NCI-H1930 (cell line): ENCODE measurements around the gene BTBD17.

Experiments
- DNase-seq, 2 experiments: peaks; one replicate each; lab custom pipeline; 2025; lab: John Stamatoyannopoulos, UW

BTBD17 gene

DNA sequence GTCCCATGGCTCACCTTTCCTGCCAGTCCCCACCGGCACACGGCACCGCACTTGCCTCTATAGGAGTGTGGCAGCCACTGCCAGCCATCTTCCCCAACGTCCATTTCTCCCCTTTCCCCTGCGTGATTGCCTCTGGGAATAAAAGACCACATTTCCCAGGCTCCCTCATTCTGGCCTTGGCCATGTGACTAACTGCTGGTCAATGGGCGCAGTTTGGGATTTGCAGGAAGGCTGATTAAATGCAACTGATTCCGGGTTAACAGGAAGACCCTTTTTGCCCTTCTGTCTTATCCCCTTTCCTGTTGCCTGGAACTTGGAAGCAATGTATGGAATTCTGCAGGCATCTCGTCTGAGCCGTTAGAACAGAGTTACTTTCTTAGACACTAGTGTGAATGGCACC, 3.0 kb downstream of the BTBD17 start:
- DNase-seq, result no peak

DNA sequence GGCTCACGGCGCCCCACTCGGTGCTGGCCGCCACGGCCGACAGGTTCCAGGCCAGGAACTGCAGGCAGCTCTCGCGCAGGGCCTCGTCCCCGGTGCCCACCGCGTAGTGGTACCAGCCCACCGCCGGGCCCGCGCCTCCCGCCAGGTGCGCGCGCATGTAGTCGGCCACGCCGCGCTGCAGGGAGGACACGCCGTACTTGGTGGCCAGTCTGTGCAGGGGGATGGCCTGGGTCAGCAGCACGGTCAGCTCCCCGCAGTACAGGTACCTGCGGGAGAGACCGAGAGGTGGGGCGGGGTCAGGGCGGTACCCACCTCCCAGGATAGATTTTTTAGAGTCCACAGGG, 4.2 kb downstream of the BTBD17 start:
- DNase-seq, result no peak

DNA sequence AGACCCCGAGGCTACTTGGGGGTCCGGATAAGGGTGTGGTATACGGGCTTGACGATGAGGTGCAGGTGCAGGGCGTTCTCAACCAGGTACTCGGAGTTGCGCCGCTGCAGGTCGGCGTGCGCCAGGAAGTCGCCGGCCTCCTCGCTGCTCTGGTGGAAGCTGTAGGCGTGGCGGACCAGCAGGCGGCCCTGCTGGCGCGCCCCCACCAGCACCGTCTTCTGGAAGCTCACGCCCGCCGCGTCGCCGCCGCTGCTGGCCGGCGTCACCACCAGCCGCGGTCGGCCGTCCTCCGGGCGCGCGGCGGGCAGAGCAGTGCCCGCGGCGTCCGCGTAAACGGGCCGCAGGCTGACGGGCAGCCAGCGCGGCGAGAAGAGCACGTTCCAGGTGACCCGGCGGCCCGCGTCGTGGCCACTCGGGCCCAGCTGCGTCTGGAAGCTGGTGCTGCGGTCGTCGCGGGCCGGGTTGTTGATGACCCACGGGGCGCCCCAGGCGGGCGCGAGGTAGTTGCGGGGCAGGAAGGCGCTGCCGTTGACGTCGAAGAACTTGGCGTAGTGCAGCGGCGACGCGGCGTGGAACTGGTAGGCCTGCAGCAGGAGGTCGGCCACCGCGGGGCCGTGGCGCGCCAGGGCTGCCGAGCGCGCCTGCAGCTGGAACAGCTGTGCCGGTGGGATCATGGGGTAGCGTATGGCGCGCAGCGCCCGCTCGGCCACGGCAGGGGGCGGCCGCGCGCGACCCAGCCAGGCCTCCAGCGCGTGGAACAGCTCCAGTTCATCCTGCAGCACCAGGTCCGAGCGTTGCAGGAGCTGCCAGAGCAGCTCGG, 4.8 kb downstream of the BTBD17 start:
- DNase-seq, result no peak

DNA sequence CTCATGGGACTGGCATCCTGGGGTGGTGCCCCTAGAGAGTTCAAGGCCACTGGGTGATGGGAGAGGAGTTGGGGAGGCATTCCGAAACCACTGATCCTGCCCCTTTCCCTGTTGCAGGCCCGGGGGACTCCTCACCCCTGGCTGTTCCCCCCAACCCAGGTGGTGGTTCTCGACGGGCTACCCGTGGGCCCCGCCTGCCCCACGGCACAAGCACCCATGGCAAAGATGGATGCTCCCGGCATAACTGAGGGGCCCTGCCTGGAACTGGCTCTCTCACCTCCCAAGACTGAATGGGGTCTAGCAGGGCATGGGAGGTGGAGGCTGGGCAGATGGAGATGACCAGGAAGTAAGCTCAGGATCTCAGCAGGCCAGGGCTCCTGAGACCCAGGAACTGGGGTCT, 6.6 kb downstream of the BTBD17 start:
- DNase-seq, result no peak

GRCh38 chr17:74354561-74354960, 7.1 kb downstream of the BTBD17 start:
- no peak for DNase-seq

- peak; percentile 12 to 68 for DNase-seq
These were observed 7.5 kb downstream of the BTBD17 start for GRCh38 chr17:74354123-74354522.

- DNase-seq, result no peak
These were observed 8.1 kb downstream of the BTBD17 start for GRCh38 chr17:74353446-74354060.

GRCh38 chr17:74351552-74352210, 10.0 kb downstream of the BTBD17 start:
- no peak for DNase-seq

GRCh38 chr17:74350486-74350885, 11.2 kb downstream of the BTBD17 start:
- DNase-seq, result no peak

- DNase-seq, result no peak
These were observed 12.5 kb downstream of the BTBD17 start for GRCh38 chr17:74349120-74349519.

GRCh38 chr17:74347646-74348045, 14.0 kb downstream of the BTBD17 start:
- no peak for DNase-seq

GRCh38 chr17:74345433-74346241, 16.0 kb downstream of the BTBD17 start:
- no peak for DNase-seq

DNA sequence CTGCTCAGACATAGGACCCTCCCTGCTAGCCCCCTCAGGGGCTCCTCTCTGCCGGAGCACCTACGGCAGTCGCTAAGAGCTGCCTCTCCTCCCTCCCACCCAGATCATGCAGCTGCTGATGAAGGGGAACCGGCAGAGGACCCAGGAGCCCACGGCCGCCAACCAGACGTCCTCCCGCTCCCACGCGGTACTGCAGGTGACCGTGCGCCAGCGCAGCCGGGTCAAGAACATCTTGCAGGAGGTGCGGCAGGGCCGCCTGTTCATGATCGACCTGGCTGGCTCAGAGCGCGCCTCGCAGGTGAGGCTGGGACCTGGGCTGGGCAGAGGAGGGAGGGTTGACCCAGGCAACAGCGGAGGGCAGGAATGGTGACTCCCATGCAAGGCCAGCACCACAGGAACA, 17.0 kb downstream of the BTBD17 start:
- DNase-seq, result no peak

GRCh38 chr17:74343526-74344284, 18.0 kb downstream of the BTBD17 start:
- no peak for DNase-seq

DNA sequence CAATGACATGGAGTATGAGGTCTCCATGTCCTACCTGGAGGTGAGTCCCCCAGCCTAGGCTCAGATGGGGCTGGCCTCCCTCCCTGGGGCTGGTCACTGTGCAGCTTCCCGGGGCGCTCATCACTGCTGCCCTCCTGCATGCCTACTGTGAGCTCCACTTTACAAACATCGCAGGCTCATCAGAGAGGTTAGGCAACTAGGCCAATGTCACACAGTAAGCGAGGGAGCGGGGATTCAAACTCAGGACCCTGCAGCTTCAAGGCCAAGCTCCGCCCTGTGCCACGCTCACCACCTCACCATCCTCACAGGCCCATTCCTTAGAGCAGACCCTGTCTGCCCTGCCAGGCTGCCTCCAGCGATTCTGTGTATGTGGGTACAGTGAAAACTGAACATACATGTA, 18.5 kb downstream of the BTBD17 start:
- DNase-seq, result no peak

GRCh38 chr17:74342224-74342623, 19.4 kb downstream of the BTBD17 start:
- DNase-seq, result no peak

- DNase-seq, result no peak
These were observed 21.1 kb downstream of the BTBD17 start for GRCh38 chr17:74340470-74341023.

GRCh38 chr17:74339537-74340195, 22.0 kb downstream of the BTBD17 start:
- no peak for DNase-seq

- DNase-seq, result no peak
These were observed 23.7 kb downstream of the BTBD17 start for GRCh38 chr17:74337834-74338500.

DNA sequence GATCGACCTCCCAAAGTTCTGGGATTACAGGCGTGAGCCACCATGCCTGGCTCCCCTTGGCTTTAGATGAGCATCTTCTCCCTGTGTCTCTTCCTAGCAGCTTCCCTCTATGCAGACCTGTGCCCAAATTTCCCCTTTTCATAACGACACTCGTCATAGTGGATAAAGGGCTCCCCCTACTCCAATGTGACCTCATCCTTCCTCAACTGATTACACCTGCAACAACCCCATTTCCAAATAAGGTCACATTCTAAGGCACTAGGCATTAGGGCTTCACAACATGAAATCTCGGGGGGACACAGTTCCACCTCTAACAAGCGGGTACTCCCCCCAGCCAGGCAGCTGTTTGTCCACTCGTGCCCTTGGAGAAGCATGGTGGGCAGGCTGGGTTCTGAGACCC, 25.4 kb downstream of the BTBD17 start:
- DNase-seq, result no peak
